Stomach (tissue), 9 donors: ENCODE results near the gene CACNB2. TPM values are rescaled to one million over a fixed set of nuclear protein-coding genes. Genes with fewer than 3 reads are reported as not detected.

Source experiments
- DNase-seq, 2 donors: peaks; one replicate each; pipeline versions ENCODE4 v3.0.0 to v3.0.0-alpha.2; 2013 to 2019
- H3K27ac ChIP-seq, 5 donors: fragments of 200-600 bp in 4 of 5; sonication (generic) in 4 of 5; one replicate each; pipeline ENCODE4 v1.5.1; 2013 to 2019; ENCODE audit warnings: mild to moderate bottlenecking in 1 of 5, moderate library complexity in 1 of 5
- H3K27me3 ChIP-seq, 3 donors: fragments of 200-600 bp; sonication (generic); one replicate each; pipeline ENCODE4 v1.5.1; 2017 to 2019; ENCODE audit warnings: mixed run types in 1 of 3
- H3K36me3 ChIP-seq, 4 donors: fragments of 200-600 bp; sonication (generic); 1 replicate in 3 of 4; 2 replicates in 1 of 4; pipeline ENCODE4 v1.5.1; 2016 to 2019
- H3K4me1 ChIP-seq, 4 donors: fragments of 200-600 bp; sonication (generic); one replicate each; pipeline ENCODE4 v1.5.1; 2016 to 2019
- H3K4me3 ChIP-seq, 4 donors: fragments of 200-600 bp; sonication (generic) in 3 of 4; one replicate each; pipeline ENCODE4 v1.5.1; 2016 to 2019; ENCODE audit warnings: mild to moderate bottlenecking in 1 of 4
- H3K9me3 ChIP-seq, 4 donors: fragments of 200-600 bp; sonication (generic); one replicate each; pipeline ENCODE4 v1.5.1; 2016 to 2019
- EP300 ChIP-seq: sonication (generic); formaldehyde crosslinking; IDR thresholded peaks from one replicate; pipeline ENCODE4 v1.6.1; 2017; ENCODE audit warnings: antibody characterized with exemption
- POLR2A ChIP-seq, 4 donors: fragments of 450-650 bp; IDR thresholded peaks; one replicate each; pipeline ENCODE4 v1.6.1; 2016; ENCODE audit warnings: antibody characterized with exemption in 4 of 4, control low read depth in 2 of 4, mild to moderate bottlenecking in 1 of 4, moderate library complexity in 1 of 4
- POLR2AphosphoS5 ChIP-seq, 3 donors: sonication (generic); formaldehyde crosslinking; IDR thresholded peaks; one replicate each; pipeline ENCODE4 v1.6.1; 2016; ENCODE audit warnings: antibody characterized with exemption in 3 of 3
- WGBS, 5 donors: extraction: QIAGEN DNeasy Blood & Tissue Kit in 3 of 5; methylation state at CpG; one replicate each; pipeline versions ENCODE4 v1.1.5 to v1.1.7; 2013 to 2018; 5-methylcytosine and 5-hydroxymethylcytosine counted together
- intact Hi-C: fragments of 100-400 bp; cut with DNase I; formaldehyde crosslinking; loops from one replicate; pipeline ENCODE4 v1.15.1; 2023; ENCODE audit warnings: low total_unique reads
- polyA plus RNA-seq, 3 donors: library from polyadenylated mRNA; stranded (reverse); fragments of 200-250 nt; gene quantifications; one replicate each; pipeline ENCODE4 v1.2.3, GENCODE V29; 2013
- total RNA-seq, 5 donors: library from RNA; depleted of rRNA; stranded (reverse); fragments of >200 nt; gene quantifications; one replicate each; pipeline versions ENCODE4 v1.1.0 to v1.2.3, GENCODE V29; 2014 to 2016
- TF ChIP-seq, protein P1 (sequence below), 7 experiments: fragments of 450-650 bp in 4 of 7; fragments of 200-600 bp in 3 of 7; sonication (generic) in 3 of 7; IDR thresholded peaks; one replicate each; pipeline ENCODE4 v1.5.1; 2016 to 2019; ENCODE audit warnings: antibody characterized with exemption in 7 of 7, control low read depth in 2 of 7, mild to moderate bottlenecking in 1 of 7
- donor health status: healthy with polysubstance abuse.
- donor health status: Bipolar disorder and iron deficiency.
- donor health status: healthy.

CACNB2 gene
- total and polyA plus RNA-seq, 8 donors: 0.31 to 42.9 (median 14.3) TPM

DNA sequence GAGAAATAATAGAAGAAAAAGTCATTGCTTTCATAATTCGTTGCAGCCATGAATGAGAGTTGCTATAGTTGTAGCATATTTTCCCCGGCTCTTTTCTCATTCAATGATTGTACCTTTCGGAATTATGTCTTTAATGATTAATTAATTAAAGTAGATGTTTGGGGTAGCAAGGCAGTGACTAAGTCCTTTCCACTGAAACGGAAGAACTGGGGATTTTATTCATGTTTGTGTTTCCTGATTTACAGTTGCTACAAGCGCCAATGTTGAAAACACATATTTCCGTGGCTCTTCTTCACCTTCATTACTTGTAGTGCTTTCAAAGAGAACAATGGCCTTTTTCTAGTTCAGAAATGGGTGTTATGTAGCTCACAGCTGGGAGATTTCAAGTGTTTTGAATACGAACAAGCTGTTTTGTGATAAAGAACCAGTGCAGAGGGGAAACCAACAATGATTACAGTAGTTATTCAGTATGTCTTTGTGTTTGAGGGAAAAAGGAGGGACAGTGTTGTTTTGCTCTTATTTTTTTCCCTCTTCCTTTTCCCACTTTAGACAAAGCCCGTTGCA lies 357.7 kb downstream of the CACNB2 start:
- TF ChIP-seq, protein P1, sequence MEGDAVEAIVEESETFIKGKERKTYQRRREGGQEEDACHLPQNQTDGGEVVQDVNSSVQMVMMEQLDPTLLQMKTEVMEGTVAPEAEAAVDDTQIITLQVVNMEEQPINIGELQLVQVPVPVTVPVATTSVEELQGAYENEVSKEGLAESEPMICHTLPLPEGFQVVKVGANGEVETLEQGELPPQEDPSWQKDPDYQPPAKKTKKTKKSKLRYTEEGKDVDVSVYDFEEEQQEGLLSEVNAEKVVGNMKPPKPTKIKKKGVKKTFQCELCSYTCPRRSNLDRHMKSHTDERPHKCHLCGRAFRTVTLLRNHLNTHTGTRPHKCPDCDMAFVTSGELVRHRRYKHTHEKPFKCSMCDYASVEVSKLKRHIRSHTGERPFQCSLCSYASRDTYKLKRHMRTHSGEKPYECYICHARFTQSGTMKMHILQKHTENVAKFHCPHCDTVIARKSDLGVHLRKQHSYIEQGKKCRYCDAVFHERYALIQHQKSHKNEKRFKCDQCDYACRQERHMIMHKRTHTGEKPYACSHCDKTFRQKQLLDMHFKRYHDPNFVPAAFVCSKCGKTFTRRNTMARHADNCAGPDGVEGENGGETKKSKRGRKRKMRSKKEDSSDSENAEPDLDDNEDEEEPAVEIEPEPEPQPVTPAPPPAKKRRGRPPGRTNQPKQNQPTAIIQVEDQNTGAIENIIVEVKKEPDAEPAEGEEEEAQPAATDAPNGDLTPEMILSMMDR (IDR thresholded peaks at IDR 0.05): no peak
- TF ChIP-seq POLR2AphosphoS5 (IDR thresholded peaks at IDR 0.05) (no peak), EP300 (no peak), POLR2A (IDR thresholded peaks at IDR 0.05) (no peak)
- no peak for DNase-seq
- Histone ChIP-seq H3K36me3 (peaks cover 0 to 5% (median 0%) of the 10 kb centered on the region in 4 donors), H3K27ac (no peak overlapping the region), H3K9me3 (no peaks in the 10 kb centered on the region), H3K4me1 (no peaks in the 10 kb centered on the region), H3K27me3 (no peaks in the 10 kb centered on the region), H3K4me3 (no peak overlapping the region)
- 61 to 74% (median 62%) methylated on average over 8 of the region's 8 CpGs for WGBS, 5 donors
- intact Hi-C loops: no loop called here

DNA sequence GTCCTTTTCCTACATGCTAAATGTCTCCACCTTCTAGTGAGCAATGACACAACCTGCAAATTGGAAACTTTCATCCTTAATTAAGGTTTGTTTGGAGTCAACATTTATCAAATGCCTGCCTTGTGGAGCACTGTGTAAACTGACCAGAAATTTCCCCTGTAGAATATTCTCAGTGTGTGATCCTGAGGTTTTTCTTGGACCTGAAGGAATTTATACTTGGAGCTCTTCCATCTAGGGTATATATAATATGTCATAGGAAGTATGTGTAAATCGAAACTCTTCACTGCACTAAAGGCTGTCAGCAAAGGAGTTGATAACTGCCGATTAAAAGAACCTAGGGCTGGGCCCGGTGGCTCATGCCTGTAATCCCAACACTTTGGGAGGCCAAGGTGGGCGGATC lies 358.8 kb downstream of the CACNB2 start:
- Histone ChIP-seq H3K27me3 (no peaks in the 10 kb centered on the region), H3K9me3 (no peaks in the 10 kb centered on the region), H3K4me1 (no peaks in the 10 kb centered on the region), H3K36me3 (peaks cover 0 to 5% (median 0%) of the 10 kb centered on the region in 4 donors), H3K27ac (no peak overlapping the region), H3K4me3 (no peak overlapping the region)
- whole genome bisulfite sequencing, 5 donors: 66 to 90% (median 85%) methylated on average over 3 to 4 of the region's 4 CpGs
- DNase-seq: no peak
- intact Hi-C loops: no loop called here
- no peak for TF ChIP-seq POLR2A (IDR thresholded peaks at IDR 0.05)
- TF ChIP-seq EP300: no peak
- TF ChIP-seq, protein P1 (IDR thresholded peaks at IDR 0.05): no peak
- no peak for TF ChIP-seq POLR2AphosphoS5 (IDR thresholded peaks at IDR 0.05)

DNA sequence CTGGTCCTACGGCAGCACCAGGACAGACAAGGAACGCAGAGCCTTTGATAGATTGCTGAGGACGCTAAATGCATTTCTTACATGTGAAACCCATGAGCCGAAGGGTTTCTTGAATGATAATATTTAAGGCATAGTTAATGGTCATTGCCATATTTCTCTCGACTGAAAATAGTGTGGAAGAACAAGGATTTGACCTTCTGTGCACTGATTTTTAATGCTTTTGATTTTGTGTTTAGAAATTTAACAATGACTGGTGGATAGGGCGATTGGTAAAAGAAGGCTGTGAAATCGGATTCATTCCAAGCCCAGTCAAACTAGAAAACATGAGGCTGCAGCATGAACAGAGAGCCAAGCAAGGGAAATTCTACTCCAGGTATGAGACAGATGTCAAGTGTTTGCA lies 360.4 kb downstream of the CACNB2 start:
- 83 to 87% (median 86%) methylated on average over 7 of the region's 7 CpGs for WGBS, 5 donors
- H3K27me3 ChIP-seq: no peaks in the 10 kb centered on the region
- no peak overlapping the region for H3K4me3 ChIP-seq
- no peak overlapping the region for H3K27ac ChIP-seq
- H3K4me1 ChIP-seq: no peaks in the 10 kb centered on the region
- DNase-seq: no peak
- intact Hi-C loops: no loop called here
- peaks cover 0 to 5% (median 0%) of the 10 kb centered on the region in 4 donors for H3K36me3 ChIP-seq
- TF ChIP-seq, protein P1 (IDR thresholded peaks at IDR 0.05): no peak
- no peak for TF ChIP-seq POLR2A (IDR thresholded peaks at IDR 0.05)
- no peak for TF ChIP-seq POLR2AphosphoS5 (IDR thresholded peaks at IDR 0.05)
- TF ChIP-seq EP300: no peak
- H3K9me3 ChIP-seq: no peaks in the 10 kb centered on the region

DNA sequence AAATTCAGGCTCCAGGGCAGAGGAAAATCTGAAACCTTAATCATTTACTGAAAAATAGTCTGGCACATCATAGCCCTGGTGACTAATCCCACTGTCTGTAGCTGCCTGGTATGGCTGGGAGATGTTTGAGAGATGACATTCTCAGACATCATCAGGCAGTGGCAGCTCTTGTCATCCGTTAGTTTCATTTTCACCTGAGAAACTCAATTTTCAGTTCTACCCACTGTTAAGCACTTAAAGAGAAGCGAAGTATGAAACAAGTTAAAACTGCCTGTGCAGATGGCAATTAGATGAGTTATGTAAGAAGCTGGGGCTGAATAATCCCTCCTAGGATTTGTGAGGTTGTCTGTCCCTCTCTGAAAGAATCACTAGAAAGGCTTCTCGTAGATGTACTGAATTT lies 361.0 kb downstream of the CACNB2 start:
- TF ChIP-seq POLR2AphosphoS5 (IDR thresholded peaks at IDR 0.05) (no peak), POLR2A (IDR thresholded peaks at IDR 0.05) (no peak), EP300 (no peak)
- TF ChIP-seq, protein P1 (IDR thresholded peaks at IDR 0.05): no peak
- intact Hi-C loops: no loop called here
- Histone ChIP-seq H3K27ac (no peak overlapping the region), H3K36me3 (peaks cover 0 to 5% (median 0%) of the 10 kb centered on the region in 4 donors), H3K27me3 (no peaks in the 10 kb centered on the region), H3K9me3 (no peaks in the 10 kb centered on the region), H3K4me1 (no peaks in the 10 kb centered on the region), H3K4me3 (no peak overlapping the region)
- WGBS, 5 donors: 82 to 91% (median 89%) methylated on average over 3 of the region's 3 CpGs
- DNase-seq: no peak
